Skeletal muscle tissue (tissue), 4 donors: ENCODE results near the gene CES3. TPM values are rescaled to one million over a fixed set of nuclear protein-coding genes. Genes with fewer than 3 reads are reported as not detected.

ENCODE experiments used
- H3K27ac ChIP-seq: one replicate; pipeline ENCODE4 v1.7.0; 2013; ENCODE audit warnings: mild to moderate bottlenecking, low read depth, low read length, inconsistent platforms
- H3K27me3 ChIP-seq, 3 donors: one replicate each; pipeline ENCODE4 v1.7.0; 2013; ENCODE audit warnings: low read length in 3 of 3; ENCODE audit not compliant: control insufficient read depth in 3 of 3, insufficient read depth in 3 of 3
- H3K36me3 ChIP-seq, 3 donors: one replicate each; pipeline ENCODE4 v1.7.0; 2013; ENCODE audit warnings: low read length in 3 of 3; ENCODE audit not compliant: control insufficient read depth in 3 of 3, insufficient read depth in 3 of 3
- H3K4me1 ChIP-seq, 3 donors: one replicate each; pipeline ENCODE4 v1.7.0; 2013; ENCODE audit warnings: low read length in 3 of 3, mild to moderate bottlenecking in 3 of 3; ENCODE audit not compliant: control insufficient read depth in 3 of 3, insufficient read depth in 3 of 3
- H3K4me3 ChIP-seq, 3 donors: one replicate each; pipeline ENCODE4 v1.7.0; 2013; ENCODE audit warnings: low read length in 3 of 3
- H3K9ac ChIP-seq, 3 donors: one replicate each; pipeline ENCODE4 v1.7.0; 2013; ENCODE audit warnings: low read length in 3 of 3, mild to moderate bottlenecking in 3 of 3, moderate library complexity in 2 of 3, low read depth in 1 of 3
- H3K9me3 ChIP-seq, 3 donors: one replicate each; pipeline ENCODE4 v1.7.0; 2013; ENCODE audit warnings: low read length in 3 of 3; ENCODE audit not compliant: control insufficient read depth in 3 of 3
- total RNA-seq: library from RNA; depleted of rRNA; stranded (reverse); fragments of >200 nt; gene quantifications from one replicate; pipeline ENCODE4 v1.2.3, GENCODE V29; 2014
- donor health status: Osteomylitis.

Gene CES3
- total RNA-seq, 1 donor from 2014 or later = 0.52 TPM

DNA sequence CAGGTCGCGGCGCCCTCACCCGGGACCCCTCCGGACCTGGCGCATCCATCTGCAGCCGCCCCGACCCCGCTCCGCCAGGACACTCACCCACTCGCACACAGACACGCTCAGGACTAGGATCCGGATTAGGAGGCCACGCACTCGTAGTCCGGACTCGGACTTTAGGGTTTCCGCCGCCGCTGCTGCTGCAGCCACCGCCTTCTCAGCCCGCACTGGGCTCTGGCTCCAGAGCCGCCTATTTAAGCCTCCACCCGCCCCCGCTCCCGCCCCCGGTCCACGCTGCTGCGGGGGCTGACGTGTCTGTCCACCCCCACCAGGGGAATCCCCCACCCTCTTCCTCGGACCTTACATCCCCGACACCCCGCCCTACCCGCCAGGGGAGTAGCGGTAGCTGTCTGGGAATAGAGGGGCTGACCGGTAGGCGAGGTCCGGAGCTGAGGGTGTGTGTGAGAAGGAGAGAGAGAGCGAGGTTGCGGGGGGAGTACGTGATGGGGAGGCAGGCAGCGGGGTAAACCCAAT, 35.7 kb upstream of the CES3 start, which contains the start of gene RRAD:
TSS of gene RRAD (minus strand) at position 214 of the 519 bp plus-strand sequence. CDS start 356 bp downstream, outside the sequence.
- peak within 1 kb of the TSS; percentile 82 to 88 (median 84) for H3K4me3 ChIP-seq
- peaks cover 0 to 7% (median 0%) of the 10 kb centered on the region in 3 donors for H3K27me3 ChIP-seq
- H3K4me1 ChIP-seq = peaks cover 53 to 83% (median 82%) of the 10 kb centered on the region in 3 donors
- peak within 1 kb of the TSS; percentile 79 to 91 (median 91) for H3K9ac ChIP-seq
- H3K27ac ChIP-seq = peak within 1 kb of the TSS; percentile 98
- peaks cover 13 to 24% (median 15%) of the 10 kb centered on the region in 3 donors for H3K36me3 ChIP-seq
- H3K9me3 ChIP-seq = no peaks in the 10 kb centered on the region

- peaks cover 47 to 79% (median 75%) of the 10 kb centered on the region in 3 donors for H3K4me1 ChIP-seq
- peaks cover 13 to 28% (median 15%) of the 10 kb centered on the region in 3 donors for H3K36me3 ChIP-seq
- peak overlapping the region; percentile 79 to 91 (median 91) for H3K9ac ChIP-seq
- peak overlapping the region; percentile 78 to 84 (median 82) for H3K4me3 ChIP-seq
- H3K27ac ChIP-seq = peak overlapping the region; percentile 98
- peaks cover 0 to 7% (median 0%) of the 10 kb centered on the region in 3 donors for H3K27me3 ChIP-seq
- no peaks in the 10 kb centered on the region for H3K9me3 ChIP-seq
Observed at GRCh38 chr16:66926171-66926947, 34.7 kb upstream of the CES3 start.

- Histone ChIP-seq H3K4me1 (peaks cover 44 to 75% (median 69%) of the 10 kb centered on the region in 3 donors), H3K27ac (peak overlapping the region; percentile 98), H3K4me3 (peak overlapping the region in 1 of 3 donors; percentile 84), H3K27me3 (peaks cover 0 to 7% (median 0%) of the 10 kb centered on the region in 3 donors), H3K36me3 (peaks cover 14 to 29% (median 15%) of the 10 kb centered on the region in 3 donors), H3K9ac (peak overlapping the region; percentile 79 to 91 (median 91)), H3K9me3 (no peaks in the 10 kb centered on the region)
Observed at GRCh38 chr16:66926961-66927436, 34.1 kb upstream of the CES3 start.

- H3K9ac ChIP-seq = peak overlapping the region; percentile 69 to 79 (median 73)
- peak overlapping the region; percentile 1 to 84 (median 54) for H3K4me3 ChIP-seq
- peaks cover 21 to 30% (median 23%) of the 10 kb centered on the region in 3 donors for H3K36me3 ChIP-seq
- peaks cover 51 to 78% (median 71%) of the 10 kb centered on the region in 3 donors for H3K4me1 ChIP-seq
- no peaks in the 10 kb centered on the region for H3K9me3 ChIP-seq
- peak overlapping the region; percentile 98 for H3K27ac ChIP-seq
- H3K27me3 ChIP-seq = peaks cover 0 to 5% (median 0%) of the 10 kb centered on the region in 3 donors
Observed at GRCh38 chr16:66927918-66928649, 33.0 kb upstream of the CES3 start.

- Histone ChIP-seq H3K36me3 (peaks cover 15 to 23% (median 15%) of the 10 kb centered on the region in 3 donors), H3K27ac (peak overlapping the region; percentile 98), H3K4me1 (peaks cover 54 to 78% (median 71%) of the 10 kb centered on the region in 3 donors), H3K9ac (peak overlapping the region; percentile 42 to 73 (median 69)), H3K4me3 (peak overlapping the region; percentile 1 to 54 (median 42)), H3K27me3 (no peaks in the 10 kb centered on the region), H3K9me3 (no peaks in the 10 kb centered on the region)
Observed at GRCh38 chr16:66928702-66929388, 32.2 kb upstream of the CES3 start.

DNA sequence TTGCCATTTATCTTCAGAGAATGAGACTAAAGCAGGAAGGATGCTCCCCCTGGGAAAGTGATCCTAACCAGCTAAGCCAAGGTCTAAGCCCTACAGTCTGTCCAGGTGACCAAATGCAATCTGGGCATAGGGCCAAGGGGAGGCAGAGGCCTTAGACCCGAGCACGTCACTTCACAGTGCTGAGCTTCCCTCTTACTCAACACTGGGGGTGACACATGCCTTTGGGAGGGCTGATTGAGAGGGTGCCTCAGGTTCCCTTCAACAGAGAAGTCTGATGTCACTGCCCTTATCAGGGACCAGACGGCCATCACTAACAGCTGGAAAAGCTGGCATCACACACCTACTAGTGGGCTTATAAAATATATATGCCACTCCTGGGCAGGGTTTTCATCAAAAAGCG, 30.9 kb upstream of the CES3 start:
- Histone ChIP-seq H3K27ac (peak overlapping the region; percentile 98), H3K4me1 (peaks cover 54 to 79% (median 69%) of the 10 kb centered on the region in 3 donors), H3K9ac (peak overlapping the region in 2 of 3 donors; percentile 29 to 50)

GRCh38 chr16:66931665-66932064, 29.4 kb upstream of the CES3 start:
- Histone ChIP-seq H3K27ac (no peak overlapping the region), H3K4me1 (peaks cover 60 to 80% (median 71%) of the 10 kb centered on the region in 3 donors), H3K27me3 (no peaks in the 10 kb centered on the region)

More for the DNA sequence above, 30.9 kb upstream of the CES3 start:
- Histone ChIP-seq H3K4me3 (no peak overlapping the region), H3K36me3 (peaks cover 11 to 19% (median 13%) of the 10 kb centered on the region in 3 donors), H3K27me3 (no peaks in the 10 kb centered on the region), H3K9me3 (no peaks in the 10 kb centered on the region)

DNA sequence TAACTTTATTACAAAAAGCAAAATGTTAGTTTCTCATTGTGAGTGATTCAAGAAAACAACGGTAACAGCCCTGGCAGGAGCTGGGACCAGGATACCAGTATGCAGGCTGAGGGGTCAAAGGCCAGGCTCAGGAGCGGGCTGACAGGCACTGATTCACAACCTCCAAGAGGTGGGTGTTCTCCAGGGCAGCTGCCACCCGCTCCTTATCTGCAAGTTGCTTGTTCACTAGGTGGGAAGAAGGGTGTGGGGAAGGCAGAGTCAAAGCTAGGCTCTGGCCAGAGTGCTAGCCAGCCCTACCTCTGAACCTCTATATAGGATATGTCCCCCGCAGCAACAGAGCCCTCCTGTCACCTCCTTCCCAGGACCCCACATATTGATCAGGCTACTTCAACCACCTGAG, 29.0 kb upstream of the CES3 start:
- peaks cover 12 to 19% (median 14%) of the 10 kb centered on the region in 3 donors for H3K36me3 ChIP-seq
- peak overlapping the region in 1 of 3 donors; percentile 8 for H3K9ac ChIP-seq
- no peak overlapping the region for H3K27ac ChIP-seq
- no peak overlapping the region for H3K4me3 ChIP-seq
- H3K4me1 ChIP-seq = peaks cover 57 to 80% (median 71%) of the 10 kb centered on the region in 3 donors
- H3K27me3 ChIP-seq = no peaks in the 10 kb centered on the region
- no peaks in the 10 kb centered on the region for H3K9me3 ChIP-seq

More at GRCh38 chr16:66931665-66932064, 29.4 kb upstream of the CES3 start:
- Histone ChIP-seq H3K9me3 (no peaks in the 10 kb centered on the region), H3K4me3 (no peak overlapping the region), H3K36me3 (peaks cover 11 to 19% (median 13%) of the 10 kb centered on the region in 3 donors), H3K9ac (no peak overlapping the region)

- H3K9ac ChIP-seq = peak overlapping the region; percentile 99 to 100 (median 100)
- peaks cover 26 to 35% (median 31%) of the 10 kb centered on the region in 3 donors for H3K36me3 ChIP-seq
- H3K27me3 ChIP-seq = no peaks in the 10 kb centered on the region
- H3K4me1 ChIP-seq = peaks cover 45 to 80% (median 62%) of the 10 kb centered on the region in 3 donors
- H3K9me3 ChIP-seq = no peaks in the 10 kb centered on the region
- H3K4me3 ChIP-seq = peak overlapping the region; percentile 86 to 100 (median 99)
- H3K27ac ChIP-seq = peak overlapping the region; percentile 99
Observed at GRCh38 chr16:66933776-66934137, 27.3 kb upstream of the CES3 start.
